DMS 273 (cell line): ENCODE results near the gene MYH2.

Experiments
- DNase-seq: peaks from one replicate; lab custom pipeline; 2025; ENCODE audit not compliant: unreplicated experiment; lab: John Stamatoyannopoulos, UW

MYH2 gene

DNA sequence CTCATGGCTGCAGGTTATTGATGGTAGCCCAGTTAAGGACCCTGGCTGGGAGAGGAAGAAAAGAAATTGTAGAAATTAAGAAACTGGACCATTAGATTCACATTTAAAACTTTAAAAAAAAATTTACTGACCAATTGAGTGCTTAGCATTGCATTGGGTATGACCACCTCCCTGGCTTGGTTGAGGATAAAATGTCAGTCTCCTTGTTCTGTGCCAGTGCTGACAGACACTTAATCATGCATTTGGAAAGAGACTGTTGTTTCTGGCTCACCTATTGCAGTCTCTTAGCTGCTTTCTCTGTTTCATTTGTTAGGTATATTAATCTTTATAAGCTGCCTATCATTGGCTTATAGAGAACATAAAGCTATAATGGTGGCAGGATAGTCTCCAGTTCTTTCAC is 32.8 kb downstream of the MYH2 start:
- no peak for DNase-seq

DNA sequence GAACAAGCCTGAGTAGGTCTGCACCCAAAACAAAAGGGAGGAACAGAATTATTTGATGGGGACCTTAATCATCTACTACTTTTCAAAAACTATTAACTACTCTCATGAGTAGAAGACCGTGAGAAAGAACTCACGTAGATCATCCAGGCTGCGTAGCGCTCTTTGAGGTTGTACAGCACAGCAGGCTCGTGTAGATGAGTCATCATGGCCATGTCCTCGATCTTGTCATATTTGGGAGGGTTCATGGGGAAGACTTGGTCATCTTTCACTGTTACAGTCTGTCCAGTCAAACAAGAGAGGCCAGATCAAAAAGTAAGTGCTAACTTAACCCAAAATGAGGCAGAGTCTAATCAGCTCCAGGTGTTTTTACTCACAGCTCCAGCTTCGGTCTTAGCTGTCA is 33.4 kb downstream of the MYH2 start:
- DNase-seq, result no peak

DNA sequence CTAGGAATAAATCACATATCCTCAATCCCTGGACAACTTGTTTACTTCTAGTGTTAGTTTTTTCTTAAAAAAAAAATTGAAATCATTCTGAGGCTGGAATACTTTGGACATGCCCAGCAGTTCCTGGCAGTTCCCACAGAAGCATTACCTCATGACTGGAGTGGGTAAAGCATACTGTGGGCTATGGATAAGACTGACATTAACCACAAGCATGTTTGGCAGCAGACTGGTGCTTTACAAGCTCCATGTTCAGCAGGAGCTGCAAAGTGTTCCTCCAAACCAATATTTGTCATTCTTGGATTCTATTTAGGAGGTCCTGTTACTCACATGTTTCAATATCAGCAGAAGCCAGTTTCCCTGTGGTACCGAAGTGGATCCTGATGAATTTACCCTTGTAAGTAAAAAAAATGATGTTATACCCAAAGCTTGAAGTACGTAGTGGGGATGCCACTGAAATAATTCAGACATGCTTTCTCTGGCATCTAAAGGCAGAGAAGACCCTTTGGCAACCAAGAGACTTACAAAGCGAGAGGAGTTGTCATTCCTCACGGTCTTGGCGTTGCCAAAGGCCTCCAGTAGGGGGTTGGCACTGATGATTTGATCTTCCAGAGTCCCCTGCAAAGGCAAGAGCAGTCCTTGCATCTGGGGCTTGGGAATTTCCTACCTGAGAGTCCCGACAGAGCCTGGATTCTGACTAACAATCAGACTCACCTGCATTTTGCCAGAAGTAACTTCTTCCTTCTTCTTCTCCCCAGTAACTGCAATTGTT is 36.0 kb downstream of the MYH2 start:
- DNase-seq, result no peak

DNA sequence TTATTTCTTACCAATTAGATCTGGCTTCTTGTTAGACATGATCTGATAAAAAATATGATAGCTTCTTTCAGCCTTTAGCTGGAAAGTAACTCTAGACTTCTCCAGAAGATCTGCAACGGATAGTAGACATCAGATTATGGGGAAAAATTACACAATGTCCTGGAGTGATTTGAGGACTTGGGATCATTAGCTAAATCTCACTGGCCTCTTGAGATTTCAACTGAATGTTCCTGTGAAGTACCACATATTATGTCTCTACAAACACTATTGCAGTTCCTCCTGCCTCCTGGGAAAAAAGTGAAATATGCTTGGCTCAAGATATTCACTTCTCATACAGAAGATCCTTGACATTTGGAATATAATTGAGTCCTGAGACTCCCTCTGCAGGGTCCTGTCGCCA is 36.6 kb downstream of the MYH2 start:
- DNase-seq, result no peak

DNA sequence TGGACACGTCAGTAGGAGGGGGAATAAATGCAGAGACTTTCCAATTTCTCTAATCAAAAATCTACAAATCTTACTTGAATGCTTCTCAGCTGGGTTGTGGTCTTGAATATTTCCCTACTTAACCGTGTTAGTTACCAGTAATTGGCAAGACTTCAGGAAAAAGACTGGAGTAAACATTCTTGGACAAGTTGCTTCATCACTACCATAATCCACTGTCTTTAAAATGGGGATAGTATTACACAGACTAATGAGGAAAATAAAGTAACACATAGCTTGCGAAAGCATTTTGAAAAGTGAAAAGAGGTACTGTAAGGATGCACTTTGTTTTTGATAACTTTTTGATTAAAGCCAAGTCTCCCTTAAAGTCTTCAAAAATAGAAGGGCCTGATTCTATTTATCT is 49.5 kb downstream of the MYH2 start:
- no peak for DNase-seq

DNA sequence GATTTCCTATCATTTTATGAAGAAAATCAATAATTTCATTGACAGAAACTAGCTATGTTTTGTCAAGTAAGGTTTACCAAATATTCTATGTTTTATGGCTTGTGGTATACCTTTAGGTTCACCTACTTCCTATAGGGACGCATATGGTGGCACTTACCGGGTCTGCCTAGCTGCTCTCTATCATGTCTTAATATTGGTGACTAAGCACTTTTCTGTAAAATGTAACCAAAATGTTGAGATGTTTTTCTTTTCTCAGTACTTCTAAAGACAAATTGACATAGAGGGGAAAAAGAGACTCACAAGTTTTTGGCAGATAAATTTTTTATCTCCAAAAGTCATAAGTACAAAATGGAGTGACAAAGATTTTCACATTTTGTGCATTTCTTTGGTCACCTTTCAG is 57.5 kb downstream of the MYH2 start:
- no peak for DNase-seq

DNA sequence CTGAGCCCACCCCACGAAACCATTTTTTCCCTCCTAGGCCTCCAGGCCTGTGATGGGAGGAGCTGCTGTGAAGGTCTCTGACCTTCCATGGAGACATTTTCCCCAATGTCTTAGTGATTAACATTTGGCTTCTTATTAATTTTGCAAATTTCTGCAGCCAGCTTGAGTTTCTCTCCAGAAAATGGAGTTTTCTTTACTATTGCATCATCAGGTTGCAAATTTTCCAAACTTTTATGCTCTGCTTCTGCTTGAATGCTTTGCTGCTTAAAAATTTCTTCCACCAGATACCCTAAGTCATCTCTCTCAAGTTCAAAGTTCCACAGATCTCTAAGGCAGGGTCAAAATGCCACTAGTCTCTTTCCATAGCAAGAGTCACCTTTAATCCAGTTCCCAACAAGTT is 67.2 kb downstream of the MYH2 start:
- no peak for DNase-seq

DNA sequence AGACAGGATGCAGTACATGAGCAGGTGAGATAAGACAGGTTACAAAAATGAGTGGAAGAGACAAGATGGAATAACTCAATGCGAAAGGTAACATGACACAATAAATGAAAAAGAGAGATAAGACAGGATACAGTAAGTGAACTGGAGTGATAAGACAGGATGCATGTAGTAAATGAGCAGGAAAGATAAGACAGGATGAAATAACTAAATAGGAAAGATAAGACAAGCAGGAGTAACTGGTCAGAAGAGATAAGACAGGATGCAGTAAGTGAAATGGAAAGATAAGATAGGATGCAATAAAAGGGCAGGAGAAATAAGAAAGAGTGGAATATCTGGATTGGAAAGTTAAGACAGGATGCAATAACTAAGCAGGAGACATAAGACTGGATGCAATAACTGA is 71.8 kb downstream of the MYH2 start:
- DNase-seq, result no peak

DNA sequence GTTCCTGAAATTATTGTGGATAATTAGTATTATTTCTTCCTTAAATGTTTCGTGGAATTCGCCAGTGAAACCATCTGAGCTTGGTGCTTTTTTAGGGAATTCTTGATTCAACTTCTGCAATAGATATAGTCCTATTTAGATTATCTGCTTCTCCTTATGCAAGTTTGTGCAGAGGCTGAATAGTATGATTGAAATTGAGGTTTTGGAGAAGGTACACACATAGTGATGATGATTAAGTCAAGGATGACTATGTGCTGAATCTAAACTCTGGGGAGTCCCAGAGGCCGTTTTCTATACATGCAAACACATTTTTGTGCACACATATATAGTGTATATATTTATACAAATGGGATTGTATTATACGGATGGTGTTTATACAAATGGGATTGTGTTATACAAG is 74.9 kb downstream of the MYH2 start:
- no peak for DNase-seq

DNA sequence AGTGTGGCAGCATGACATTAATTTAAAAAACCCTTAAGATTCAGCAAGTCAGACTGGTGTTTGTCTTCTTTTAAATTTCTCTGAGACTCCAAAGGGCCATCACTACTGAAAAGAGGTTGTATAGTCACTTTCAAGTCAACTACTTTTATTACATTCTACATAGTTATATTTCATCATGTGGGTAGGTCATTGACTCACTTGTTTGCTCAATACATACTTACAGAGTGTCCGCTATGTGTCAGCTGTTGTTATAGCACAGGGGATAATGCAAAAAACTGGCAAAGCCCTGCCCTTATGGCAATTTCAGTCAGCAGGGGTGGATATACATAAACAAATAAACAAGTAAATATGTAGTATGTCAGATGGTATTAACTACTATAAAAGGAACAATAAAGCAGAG is 77.6 kb downstream of the MYH2 start:
- DNase-seq, result no peak
